Measurements from ENCODE around the gene FHL3. TPM values are rescaled to one million over a fixed set of nuclear protein-coding genes. Genes with fewer than 3 reads are reported as not detected.

The FHL3 gene
- total and polyA plus RNA-seq, 9 of the 15 experiments (the other 6 are each of a cell fraction or from before 2014, with no cell fraction given) = 6.1 to 144 (median 34.1) TPM

DNA sequence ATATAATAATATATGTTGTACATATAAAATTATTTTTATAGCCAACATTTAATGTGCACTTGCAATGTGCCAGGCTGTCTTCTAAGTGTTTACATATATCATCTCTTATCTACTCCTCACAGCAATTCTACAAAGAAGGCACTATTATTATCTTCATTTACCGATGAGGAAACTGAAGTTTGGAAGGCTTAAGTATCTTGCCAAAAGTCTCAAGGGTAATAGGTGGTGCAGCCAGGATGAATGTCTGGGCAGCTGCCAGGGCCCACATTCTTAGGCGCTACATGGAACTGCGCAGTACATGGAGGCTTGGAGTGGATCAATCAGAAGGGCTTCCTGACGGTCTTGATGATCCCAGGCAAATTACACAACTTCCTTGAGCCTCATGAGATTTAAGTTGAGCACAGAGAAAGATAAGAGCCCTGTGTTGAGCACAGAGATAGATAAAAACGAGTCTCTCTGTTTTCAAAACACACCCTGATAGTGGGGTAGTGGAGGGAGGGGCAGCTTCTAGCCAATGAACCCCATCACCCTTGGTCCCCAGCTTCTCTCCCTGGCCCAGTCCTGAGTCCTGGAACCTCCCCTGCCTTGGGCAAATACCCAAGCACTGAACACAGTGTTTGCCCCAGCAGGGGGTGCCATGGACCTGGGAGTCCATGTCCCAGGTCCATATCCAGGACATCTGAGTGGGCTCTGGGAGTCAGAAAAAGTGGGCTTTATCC, 32.1 kb upstream of the FHL3 start (continued):
- TF ChIP-seq, protein P1, sequence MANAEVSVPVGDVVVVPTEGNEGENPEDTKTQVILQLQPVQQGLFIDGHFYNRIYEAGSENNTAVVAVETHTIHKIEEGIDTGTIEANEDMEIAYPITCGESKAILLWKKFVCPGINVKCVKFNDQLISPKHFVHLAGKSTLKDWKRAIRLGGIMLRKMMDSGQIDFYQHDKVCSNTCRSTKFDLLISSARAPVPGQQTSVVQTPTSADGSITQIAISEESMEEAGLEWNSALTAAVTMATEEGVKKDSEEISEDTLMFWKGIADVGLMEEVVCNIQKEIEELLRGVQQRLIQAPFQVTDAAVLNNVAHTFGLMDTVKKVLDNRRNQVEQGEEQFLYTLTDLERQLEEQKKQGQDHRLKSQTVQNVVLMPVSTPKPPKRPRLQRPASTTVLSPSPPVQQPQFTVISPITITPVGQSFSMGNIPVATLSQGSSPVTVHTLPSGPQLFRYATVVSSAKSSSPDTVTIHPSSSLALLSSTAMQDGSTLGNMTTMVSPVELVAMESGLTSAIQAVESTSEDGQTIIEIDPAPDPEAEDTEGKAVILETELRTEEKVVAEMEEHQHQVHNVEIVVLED (CRISPR knock-in tag; IDR thresholded peaks at IDR 0.05) = no peak
- TF ChIP-seq CBFA2T3 (IDR thresholded peaks at IDR 0.05) (peak; percentile 83), DACH1 (IDR thresholded peaks at IDR 0.05; ENCODE audit: partially characterized antibody) (peak; percentile 5), GATA2 (CRISPR knock-in tag; IDR thresholded peaks at IDR 0.05) (0 out of 2 replicates have a peak, but pooled peaks have one; percentile 15), STAG1 (CRISPR knock-in tag; IDR thresholded peaks at IDR 0.05; ENCODE audit: borderline replicate concordance) (peak; percentile 51; the same call in 1 of the 2 replicates), CBFA2T2 (conservative IDR thresholded peaks at IDR 0.05) (peak; percentile 65), SP2 (IDR thresholded peaks at IDR 0.05; ENCODE audit: extremely low read depth, low read depth, low read length, poor library complexity, severe bottlenecking) (no peak), MYC (IDR thresholded peaks at IDR 0.05; ENCODE audit: low read depth, low read length) (0 out of 2 replicates have a peak, but pooled peaks have one; percentile 15), MYC (CRISPR knock-in tag; IDR thresholded peaks at IDR 0.05; ENCODE audit: borderline replicate concordance, low read depth) (no peak), ARNT (IDR thresholded peaks at IDR 0.05) (no peak), SMC3 (conservative IDR thresholded peaks at IDR 0.05; ENCODE audit: insufficient read depth, low read depth, low read length) (peak; percentile 58; the same call in 1 of the 2 replicates), TAL1 (IDR thresholded peaks at IDR 0.05) (peak; percentile 42), ZNF764 (CRISPR knock-in tag; IDR thresholded peaks at IDR 0.05; ENCODE audit: low read depth) (no peak), PHF21A (IDR thresholded peaks at IDR 0.05; ENCODE audit: borderline replicate concordance, low read depth) (no peak), CEBPB (tag; IDR thresholded peaks at IDR 0.05) (peak; percentile 90), DPF2 (IDR thresholded peaks at IDR 0.05) (peak; percentile 32; the same call in 1 of the 2 replicates)
- TF ChIP-seq, protein P2, sequence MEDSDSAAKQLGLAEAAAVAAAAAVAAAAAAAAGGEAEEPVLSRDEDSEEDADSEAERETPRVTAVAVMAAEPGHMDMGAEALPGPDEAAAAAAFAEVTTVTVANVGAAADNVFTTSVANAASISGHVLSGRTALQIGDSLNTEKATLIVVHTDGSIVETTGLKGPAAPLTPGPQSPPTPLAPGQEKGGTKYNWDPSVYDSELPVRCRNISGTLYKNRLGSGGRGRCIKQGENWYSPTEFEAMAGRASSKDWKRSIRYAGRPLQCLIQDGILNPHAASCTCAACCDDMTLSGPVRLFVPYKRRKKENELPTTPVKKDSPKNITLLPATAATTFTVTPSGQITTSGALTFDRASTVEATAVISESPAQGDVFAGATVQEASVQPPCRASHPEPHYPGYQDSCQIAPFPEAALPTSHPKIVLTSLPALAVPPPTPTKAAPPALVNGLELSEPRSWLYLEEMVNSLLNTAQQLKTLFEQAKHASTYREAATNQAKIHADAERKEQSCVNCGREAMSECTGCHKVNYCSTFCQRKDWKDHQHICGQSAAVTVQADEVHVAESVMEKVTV (CRISPR knock-in tag; IDR thresholded peaks at IDR 0.05) = peak; percentile 54
- TF ChIP-seq, protein P3, sequence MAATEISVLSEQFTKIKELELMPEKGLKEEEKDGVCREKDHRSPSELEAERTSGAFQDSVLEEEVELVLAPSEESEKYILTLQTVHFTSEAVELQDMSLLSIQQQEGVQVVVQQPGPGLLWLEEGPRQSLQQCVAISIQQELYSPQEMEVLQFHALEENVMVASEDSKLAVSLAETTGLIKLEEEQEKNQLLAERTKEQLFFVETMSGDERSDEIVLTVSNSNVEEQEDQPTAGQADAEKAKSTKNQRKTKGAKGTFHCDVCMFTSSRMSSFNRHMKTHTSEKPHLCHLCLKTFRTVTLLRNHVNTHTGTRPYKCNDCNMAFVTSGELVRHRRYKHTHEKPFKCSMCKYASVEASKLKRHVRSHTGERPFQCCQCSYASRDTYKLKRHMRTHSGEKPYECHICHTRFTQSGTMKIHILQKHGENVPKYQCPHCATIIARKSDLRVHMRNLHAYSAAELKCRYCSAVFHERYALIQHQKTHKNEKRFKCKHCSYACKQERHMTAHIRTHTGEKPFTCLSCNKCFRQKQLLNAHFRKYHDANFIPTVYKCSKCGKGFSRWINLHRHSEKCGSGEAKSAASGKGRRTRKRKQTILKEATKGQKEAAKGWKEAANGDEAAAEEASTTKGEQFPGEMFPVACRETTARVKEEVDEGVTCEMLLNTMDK (IDR thresholded peaks at IDR 0.05; ENCODE audit: borderline replicate concordance, insufficient read depth, low read depth, low read length, poor library complexity, severe bottlenecking) = peak; percentile 10
- TF ChIP-seq, protein P4, sequence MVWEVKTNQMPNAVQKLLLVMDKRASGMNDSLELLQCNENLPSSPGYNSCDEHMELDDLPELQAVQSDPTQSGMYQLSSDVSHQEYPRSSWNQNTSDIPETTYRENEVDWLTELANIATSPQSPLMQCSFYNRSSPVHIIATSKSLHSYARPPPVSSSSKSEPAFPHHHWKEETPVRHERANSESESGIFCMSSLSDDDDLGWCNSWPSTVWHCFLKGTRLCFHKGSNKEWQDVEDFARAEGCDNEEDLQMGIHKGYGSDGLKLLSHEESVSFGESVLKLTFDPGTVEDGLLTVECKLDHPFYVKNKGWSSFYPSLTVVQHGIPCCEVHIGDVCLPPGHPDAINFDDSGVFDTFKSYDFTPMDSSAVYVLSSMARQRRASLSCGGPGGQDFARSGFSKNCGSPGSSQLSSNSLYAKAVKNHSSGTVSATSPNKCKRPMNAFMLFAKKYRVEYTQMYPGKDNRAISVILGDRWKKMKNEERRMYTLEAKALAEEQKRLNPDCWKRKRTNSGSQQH (CRISPR knock-in tag; IDR thresholded peaks at IDR 0.05) = no peak
- TF ChIP-seq, protein P5, sequence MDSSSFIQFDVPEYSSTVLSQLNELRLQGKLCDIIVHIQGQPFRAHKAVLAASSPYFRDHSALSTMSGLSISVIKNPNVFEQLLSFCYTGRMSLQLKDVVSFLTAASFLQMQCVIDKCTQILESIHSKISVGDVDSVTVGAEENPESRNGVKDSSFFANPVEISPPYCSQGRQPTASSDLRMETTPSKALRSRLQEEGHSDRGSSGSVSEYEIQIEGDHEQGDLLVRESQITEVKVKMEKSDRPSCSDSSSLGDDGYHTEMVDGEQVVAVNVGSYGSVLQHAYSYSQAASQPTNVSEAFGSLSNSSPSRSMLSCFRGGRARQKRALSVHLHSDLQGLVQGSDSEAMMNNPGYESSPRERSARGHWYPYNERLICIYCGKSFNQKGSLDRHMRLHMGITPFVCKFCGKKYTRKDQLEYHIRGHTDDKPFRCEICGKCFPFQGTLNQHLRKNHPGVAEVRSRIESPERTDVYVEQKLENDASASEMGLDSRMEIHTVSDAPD (CRISPR knock-in tag; IDR thresholded peaks at IDR 0.05) = no peak
